HG03342 (cell line): ENCODE measurements around the gene TPPP.

Source experiments
- ATAC-seq: cut with Tn5 transposase; IDR thresholded peaks from one replicate; pipeline ENCODE4 v1.9.1; 2021; ENCODE audit warnings: mild to moderate bottlenecking, moderate library complexity; ENCODE audit not compliant: unreplicated experiment

Gene TPPP

GRCh38 chr5:647727-648126 is 45.4 kb downstream of the TPPP start:
- ATAC-seq = no peak

GRCh38 chr5:647311-647710 is 45.8 kb downstream of the TPPP start:
- ATAC-seq = no peak

DNA sequence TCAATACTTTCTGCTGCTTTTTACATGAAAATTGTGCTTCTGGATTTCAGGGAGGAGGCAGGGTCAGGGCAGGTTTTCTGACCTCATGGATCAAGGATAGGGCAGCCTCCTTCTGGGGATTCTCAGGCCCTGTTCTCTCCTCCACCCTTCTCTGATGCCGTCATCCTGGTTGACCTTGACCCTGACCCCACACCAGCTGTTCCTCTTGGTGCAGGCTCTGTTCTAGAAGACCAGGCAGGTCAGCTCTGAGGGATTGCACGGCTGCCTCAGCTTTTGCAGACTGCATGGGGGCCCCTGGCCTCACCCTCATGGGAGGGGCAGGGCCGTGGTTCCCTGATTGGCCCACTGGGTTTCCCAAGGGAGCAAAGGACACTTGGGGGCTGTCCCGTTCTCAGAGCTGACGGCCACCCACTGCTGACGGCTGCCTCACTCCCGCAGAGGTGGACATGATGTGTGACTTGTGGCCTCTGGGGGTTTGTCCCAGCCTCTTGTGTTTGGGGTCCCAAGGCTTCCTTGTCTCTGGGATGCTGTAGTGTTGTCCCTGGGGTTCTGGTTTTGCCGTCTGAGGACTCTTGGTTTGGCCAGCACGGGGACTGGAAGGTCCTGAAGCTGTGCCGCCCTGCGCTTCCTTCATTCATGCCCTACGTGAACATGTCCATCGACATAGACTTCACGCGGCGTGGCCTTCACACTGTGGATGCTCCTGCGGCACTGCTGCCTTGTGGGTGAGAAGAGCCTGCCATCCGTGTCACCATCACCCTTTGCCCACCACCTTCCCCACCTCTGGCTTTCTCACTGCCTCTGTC is 46.6 kb downstream of the TPPP start:
- no peak for ATAC-seq

GRCh38 chr5:645421-645820 is 47.7 kb downstream of the TPPP start:
- no peak for ATAC-seq

DNA sequence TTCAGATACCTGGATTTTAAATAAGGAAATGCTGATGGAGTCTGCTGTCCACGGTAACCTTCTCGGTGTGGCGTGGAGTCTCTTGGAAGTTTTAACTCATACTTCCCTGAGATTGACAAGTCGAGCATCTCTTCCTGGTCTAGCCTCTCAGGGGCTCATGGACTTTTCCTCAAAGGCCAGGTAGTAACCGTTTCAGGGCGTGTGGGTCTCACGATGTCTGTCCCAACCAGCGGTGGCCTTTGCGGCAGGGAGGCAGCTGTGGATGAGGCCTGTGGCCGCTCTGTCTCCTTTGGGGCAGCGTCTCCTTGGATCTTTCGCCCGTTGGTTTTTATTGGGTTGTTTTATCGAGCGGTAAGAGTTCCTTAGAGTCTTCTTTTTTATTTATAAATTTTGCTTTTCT is 48.2 kb downstream of the TPPP start:
- ATAC-seq = no peak

DNA sequence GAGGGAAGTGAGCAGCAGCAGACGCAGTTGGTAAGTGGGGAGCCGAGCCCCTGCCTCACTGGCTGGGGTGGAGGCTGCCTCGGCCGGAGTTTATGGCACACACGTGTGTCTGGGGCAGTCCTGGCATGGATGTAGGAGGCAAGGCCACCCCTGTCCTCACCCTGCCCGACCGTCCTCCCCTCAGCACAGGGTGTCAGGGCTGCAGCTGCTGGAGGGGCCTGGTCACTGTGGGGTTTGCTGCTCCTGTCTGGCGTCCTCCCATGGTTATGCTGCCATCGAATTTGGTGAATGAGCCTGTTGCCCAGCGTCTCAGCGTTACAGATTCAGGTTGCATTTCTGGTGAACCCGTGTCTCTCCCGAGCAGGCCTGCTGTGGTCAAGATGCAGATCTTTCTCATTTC is 48.6 kb downstream of the TPPP start:
- no peak for ATAC-seq

- peak; percentile 63 for ATAC-seq
Measured at GRCh38 chr5:643811-644271, 49.3 kb downstream of the TPPP start.

GRCh38 chr5:643351-643801 is 49.8 kb downstream of the TPPP start:
- peak; percentile 50 for ATAC-seq

DNA sequence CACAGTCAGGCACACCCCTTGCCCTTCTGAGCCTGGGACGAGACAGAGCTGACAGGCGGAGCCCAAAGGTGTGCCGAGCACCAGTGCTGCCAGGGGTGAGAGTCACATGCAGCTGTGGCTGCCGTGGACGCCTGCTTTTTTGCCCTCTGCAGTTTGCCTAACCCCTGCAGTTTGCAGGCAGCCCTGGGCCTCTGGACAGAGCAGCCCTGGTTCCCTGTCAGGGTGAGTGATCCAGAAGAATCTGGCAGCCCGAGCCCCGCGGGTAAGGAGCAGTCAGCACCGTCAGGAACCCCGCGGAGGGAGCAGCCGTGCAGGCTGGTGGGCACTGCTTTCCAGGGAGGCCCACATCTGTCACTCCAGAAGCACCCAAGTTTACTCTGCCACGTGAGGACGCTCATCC is 50.7 kb downstream of the TPPP start:
- ATAC-seq = no peak

DNA sequence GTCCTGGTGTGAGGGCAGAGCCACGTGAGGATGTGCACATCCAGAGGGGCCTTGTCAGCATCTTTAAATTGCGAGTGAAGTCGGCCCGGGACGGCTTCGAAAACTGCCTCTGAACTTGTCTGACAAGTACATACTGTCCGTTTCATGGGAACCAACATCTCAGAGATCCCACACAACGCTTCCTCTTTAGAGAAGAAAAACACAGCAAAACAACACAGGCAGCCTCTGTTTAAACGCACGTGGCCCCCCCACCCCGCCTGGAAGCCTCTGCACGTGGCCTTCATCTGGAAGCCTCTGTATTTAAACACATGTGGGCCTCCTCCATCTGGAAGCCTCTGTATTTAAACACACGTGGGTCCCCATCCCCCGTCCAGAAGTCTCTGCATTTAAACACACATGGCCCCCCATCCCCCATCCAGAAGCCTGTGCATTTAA is 51.8 kb downstream of the TPPP start:
- ATAC-seq = no peak

DNA sequence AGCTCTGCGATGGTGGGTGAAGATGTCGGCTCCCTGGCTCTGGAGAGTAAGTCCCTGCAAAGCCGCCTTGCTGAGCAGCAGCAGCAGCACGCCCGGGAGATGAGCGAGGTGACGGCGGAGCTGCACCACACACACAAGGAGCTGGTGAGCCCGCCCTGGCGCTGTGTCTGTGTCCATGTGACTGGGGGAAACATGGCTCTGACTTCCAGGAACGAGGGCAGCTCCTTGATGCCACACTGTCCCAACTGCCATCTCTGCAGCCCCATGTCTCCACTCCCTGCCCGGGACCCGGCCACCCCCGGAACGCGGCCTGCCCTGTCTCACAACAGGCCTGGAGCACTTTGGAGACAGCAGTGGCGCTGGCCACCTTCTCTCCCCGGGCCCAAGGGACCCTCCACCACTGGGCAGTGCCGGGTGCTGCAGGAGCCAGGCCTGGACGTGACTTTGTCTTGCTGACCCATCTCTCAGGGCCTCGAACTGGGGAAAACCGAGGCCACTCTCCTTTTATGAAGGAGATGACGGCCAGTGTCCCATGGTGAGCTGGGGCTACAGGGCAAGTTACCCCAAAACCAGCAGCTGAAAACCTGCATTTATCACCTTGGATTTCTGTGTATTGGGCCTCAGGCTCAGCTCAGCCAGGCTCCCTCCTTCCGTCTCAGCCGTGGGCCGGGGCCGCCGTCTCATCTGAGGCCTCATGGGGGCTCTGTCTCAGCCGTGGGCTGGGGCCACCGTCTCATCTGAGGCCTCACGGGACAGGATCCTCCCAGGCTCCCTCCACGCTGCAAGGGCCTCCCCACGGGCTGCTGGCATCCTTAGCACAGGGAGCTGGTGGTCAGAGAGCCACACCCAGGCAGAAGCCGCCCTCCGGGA is 52.5 kb downstream of the TPPP start:
- ATAC-seq = no peak

DNA sequence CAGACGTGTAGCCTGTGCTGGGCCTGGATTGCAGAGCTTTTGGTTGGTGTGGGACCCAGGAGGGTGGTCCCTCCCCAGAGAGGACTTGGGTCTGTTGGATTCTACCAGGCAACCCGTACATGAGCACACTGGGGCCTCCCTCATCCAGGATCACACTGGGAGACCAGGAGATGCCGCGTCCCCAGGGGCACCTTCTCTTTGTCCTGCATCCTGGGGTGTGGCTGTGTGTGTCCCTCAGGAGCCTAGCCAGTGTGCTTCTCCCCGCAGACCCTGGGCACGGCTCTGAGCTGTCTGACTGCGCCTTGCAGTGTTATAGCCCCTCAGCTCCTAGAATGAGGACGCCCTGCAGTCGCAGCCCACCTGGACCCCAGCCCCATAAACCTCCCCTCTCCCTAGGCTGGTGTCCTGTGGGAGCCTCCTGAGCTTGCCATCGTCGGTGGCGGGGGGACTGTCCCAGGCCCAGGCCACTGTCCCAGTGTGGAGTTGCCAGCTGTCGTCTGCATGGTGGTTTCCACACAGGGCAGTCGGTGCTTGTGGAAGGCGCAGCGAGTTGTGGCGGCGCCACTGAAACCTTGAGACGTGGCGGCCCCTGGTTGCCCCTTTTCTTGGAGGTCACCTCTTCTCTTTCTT is 53.5 kb downstream of the TPPP start:
- no peak for ATAC-seq

GRCh38 chr5:639253-639530 is 54.0 kb downstream of the TPPP start:
- no peak for ATAC-seq

- no peak for ATAC-seq
Measured at GRCh38 chr5:638501-639252, 54.5 kb downstream of the TPPP start.

DNA sequence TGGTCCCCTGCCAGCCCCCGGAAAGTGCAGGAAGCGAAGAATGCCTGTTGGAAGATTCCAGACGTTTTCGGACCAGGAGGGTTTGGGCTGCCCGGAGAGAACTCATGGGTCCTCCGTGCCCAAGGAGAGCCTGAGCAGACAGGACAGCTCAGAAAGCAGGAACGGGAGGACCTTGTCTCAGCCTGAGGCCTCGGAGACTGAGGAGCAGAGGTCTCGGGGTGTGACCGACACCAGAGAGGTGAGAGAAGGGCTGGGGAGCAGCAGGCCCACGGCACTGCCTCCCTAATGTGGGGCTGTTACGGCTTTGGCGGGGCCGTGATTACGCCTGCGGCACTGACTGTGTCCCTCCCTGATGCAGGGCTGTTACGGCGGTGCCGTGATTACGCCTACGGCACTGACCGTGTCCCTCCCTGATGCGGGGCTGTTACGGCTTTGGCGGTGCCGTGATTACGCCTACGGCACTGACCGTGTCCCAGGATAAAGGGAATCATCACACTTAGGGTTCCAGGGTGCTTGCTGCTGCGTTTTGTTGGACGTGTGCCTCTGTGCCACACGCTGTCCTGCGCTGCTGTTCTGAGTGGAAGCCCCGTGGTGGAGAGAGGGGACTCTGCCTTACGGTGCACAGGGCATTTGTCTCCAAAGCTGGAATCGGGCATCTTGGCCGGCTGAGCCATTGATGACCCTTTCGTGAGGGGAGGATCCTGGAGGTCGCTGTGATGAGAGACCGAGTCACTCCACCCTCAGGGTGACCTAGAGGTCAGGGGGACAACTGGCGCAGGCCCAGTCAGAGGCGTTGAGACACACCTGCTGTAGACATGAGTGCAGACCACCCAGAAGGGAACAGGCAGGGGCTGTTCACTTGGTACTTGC is 55.3 kb downstream of the TPPP start:
- ATAC-seq = no peak

GRCh38 chr5:636951-637350 is 56.2 kb downstream of the TPPP start:
- no peak for ATAC-seq

DNA sequence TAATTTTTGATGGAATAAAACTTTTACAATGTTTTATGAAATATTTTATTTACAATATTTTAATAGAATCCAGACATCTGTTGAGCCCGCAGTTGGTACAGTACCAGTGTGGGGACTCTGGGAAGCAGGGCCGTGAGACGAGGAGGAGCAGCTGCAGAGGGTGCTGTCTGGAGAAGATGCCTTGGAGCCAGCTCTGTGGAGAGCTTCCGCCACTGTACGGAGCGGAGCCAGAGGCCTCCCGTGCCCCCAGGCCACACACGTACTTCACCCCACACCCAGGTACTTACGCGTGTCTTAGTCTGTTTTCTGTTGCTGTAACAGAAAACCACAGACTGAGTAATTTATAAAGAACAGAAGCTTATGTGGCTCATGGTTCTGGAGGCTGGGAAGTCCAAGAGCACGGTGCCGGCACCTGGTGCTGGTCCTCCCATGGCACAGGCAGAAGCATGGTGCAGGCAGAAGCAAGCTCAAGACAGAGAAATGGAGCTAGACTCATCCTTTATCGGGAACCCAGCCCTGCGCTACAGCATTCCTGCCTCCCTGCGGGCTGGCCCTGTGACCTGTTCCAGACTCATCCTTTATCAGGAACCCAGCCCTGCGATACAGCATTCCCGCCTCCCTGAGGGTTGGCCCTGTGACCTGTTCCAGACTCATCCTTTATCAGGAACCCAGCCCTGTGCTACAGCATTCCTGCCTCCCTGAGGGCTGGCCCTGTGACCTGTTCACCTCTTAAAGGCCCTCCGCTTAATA is 57.7 kb downstream of the TPPP start:
- ATAC-seq = no peak

DNA sequence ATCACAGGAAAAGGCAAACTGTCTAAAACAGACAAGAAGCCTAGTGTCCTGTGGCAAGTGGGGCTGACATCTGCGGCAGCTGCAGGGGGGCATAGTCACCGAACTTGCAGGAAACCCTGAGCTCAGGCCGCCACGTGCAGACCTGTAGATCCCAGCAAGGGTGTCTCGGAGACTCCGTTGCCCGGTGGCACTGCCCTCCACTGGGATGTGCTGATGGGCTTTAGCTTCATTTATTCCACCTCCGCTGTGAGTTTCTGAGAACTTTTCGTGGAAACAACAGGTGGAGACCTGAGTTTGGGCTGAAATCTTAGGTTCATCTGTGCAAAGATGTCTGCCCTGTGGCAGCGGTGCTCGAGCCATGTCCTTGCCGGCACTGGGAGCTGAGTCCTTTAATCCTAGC is 59.0 kb downstream of the TPPP start:
- ATAC-seq = no peak

DNA sequence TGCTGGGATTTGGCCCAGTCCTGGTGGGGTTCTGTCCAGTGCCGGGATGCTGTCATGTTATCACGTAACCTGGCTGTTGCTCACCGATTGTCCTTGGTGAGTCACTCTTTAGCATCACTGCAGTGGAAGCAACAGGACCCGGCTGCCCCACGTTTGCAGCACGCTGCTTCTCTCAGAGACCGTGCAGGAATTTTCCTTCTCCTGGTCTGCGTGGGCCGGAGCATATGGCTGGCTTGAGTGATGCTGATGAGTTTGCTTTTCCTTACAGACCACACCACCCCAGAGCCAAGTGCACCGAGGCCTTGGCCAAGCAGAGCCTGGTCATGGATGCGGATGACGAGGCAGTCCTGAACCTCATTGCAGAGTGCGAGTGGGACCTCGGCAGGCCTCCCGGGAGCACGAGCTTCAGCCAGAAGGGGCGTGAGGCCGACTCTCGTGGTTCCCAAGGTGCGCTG is 59.6 kb downstream of the TPPP start:
- ATAC-seq = no peak
